HepG2 (cell line): ENCODE results near the gene MYCBPAP. TPM values are rescaled to one million over a fixed set of nuclear protein-coding genes. Genes with fewer than 3 reads are reported as not detected.

Experiments
- AGO2 ChIP-seq: fragments of 200-400 bp; formaldehyde crosslinking; optimal IDR thresholded peaks from 2 replicates; pipeline ENCODE3; 2017; ENCODE audit warnings: mild to moderate bottlenecking, low read depth, low read length, moderate library complexity
- AKAP8 ChIP-seq: sonication (generic); formaldehyde crosslinking; IDR thresholded peaks from 2 replicates; pipeline ENCODE4 v1.5.1; 2020; ENCODE audit warnings: mild to moderate bottlenecking, missing genetic modification reagents
- DR1 ChIP-seq: sonication (generic); formaldehyde crosslinking; IDR thresholded peaks from 2 replicates; pipeline ENCODE4 v1.8.0; 2021; ENCODE audit warnings: mild to moderate bottlenecking, missing genetic modification reagents, inconsistent platforms
- HHEX ChIP-seq: IDR thresholded peaks from 2 replicates; pipeline ENCODE4 v1.6.1; 2016; ENCODE audit warnings: control low read depth
- HOXA3 ChIP-seq: sonication (generic); formaldehyde crosslinking; IDR thresholded peaks from 2 replicates; pipeline ENCODE4 v1.5.0; 2020; ENCODE audit warnings: missing genetic modification reagents
- REST ChIP-seq, 2 experiments: IDR thresholded peaks; 2 replicates each; pipeline ENCODE4 v1.6.1; 2011 to 2012; ENCODE audit warnings: low read length in 2 of 2, borderline replicate concordance in 1 of 2, low read depth in 1 of 2, mild to moderate bottlenecking in 1 of 2, moderate library complexity in 1 of 2
- STAT5B ChIP-seq: sonication (generic); formaldehyde crosslinking; IDR thresholded peaks from 2 replicates; pipeline ENCODE4 v1.4.0; 2020; ENCODE audit warnings: missing genetic modification reagents
- TBX2 ChIP-seq: sonication (generic); formaldehyde crosslinking; IDR thresholded peaks from 2 replicates; pipeline ENCODE4 v1.5.0; 2020; ENCODE audit warnings: missing genetic modification reagents, mild to moderate bottlenecking, borderline replicate concordance
- ZFP62 ChIP-seq: sonication (generic); formaldehyde crosslinking; IDR thresholded peaks from 2 replicates; pipeline ENCODE4 v1.4.0; 2020; ENCODE audit warnings: missing genetic modification reagents
- ZNF34 ChIP-seq: sonication (generic); formaldehyde crosslinking; IDR thresholded peaks from 2 replicates; pipeline ENCODE4 v1.4.0; 2020; ENCODE audit warnings: mild to moderate bottlenecking, missing genetic modification reagents, borderline replicate concordance
- ZNF446 ChIP-seq: sonication (generic); formaldehyde crosslinking; IDR thresholded peaks from 2 replicates; pipeline ENCODE4 v1.5.0; 2020; ENCODE audit warnings: mild to moderate bottlenecking, missing genetic modification reagents
- ZNF724P ChIP-seq: sonication (generic); formaldehyde crosslinking; IDR thresholded peaks from 2 replicates; pipeline ENCODE4 v1.8.0; 2022; ENCODE audit warnings: missing genetic modification reagents, borderline replicate concordance
- polyA plus RNA-seq, 8 experiments: library from polyadenylated mRNA; depleted of rRNA in 3 of 8; stranded (reverse) in 7 of 8; unstranded in 1 of 8; fragments of >200 nt; fragmentation: Illumina TruSeq in 4 of 8; extraction: Trizol in 4 of 8; gene quantifications; 2 replicates each; pipeline versions ENCODE4 v1.2.1 to v1.2.3, GENCODE V29; 2011 to 2016; ENCODE audit warnings: low read depth in 4 of 8, missing spikeins in 1 of 8, mixed read lengths in 1 of 8; ENCODE audit not compliant: insufficient read depth in 1 of 8
- total RNA-seq, 5 experiments: library from RNA; depleted of rRNA; stranded (reverse); fragments of >200 nt; fragmentation: Illumina TruSeq; extraction: Trizol; gene quantifications; 2 replicates each; pipeline ENCODE4 v1.2.3, GENCODE V29; 2016; ENCODE audit warnings: low read depth in 1 of 5
- TF ChIP-seq, protein P1 (sequence below): sonication (generic); formaldehyde crosslinking; IDR thresholded peaks from 2 replicates; pipeline ENCODE4 v1.8.1; 2022; ENCODE audit warnings: low read depth, mild to moderate bottlenecking, missing genetic modification reagents
- TF ChIP-seq, protein P2 (sequence below): sonication (generic); formaldehyde crosslinking; IDR thresholded peaks from 2 replicates; pipeline ENCODE4 v1.4.0; 2020; ENCODE audit warnings: missing genetic modification reagents
- TF ChIP-seq, protein P3 (sequence below): sonication (generic); formaldehyde crosslinking; IDR thresholded peaks from 2 replicates; pipeline ENCODE4 v1.5.0; 2020; ENCODE audit warnings: missing genetic modification reagents
- TF ChIP-seq, protein P4 (sequence below): sonication (generic); formaldehyde crosslinking; IDR thresholded peaks from 2 replicates; pipeline ENCODE4 v1.4.0; 2020; ENCODE audit warnings: mild to moderate bottlenecking, missing genetic modification reagents

MYCBPAP gene
- total and polyA plus RNA-seq, 2 of the 13 experiments (the other 11 are each of a cell fraction or from before 2014, with no cell fraction given), result 0.22 to 0.24 TPM

- TF ChIP-seq, protein P1, sequence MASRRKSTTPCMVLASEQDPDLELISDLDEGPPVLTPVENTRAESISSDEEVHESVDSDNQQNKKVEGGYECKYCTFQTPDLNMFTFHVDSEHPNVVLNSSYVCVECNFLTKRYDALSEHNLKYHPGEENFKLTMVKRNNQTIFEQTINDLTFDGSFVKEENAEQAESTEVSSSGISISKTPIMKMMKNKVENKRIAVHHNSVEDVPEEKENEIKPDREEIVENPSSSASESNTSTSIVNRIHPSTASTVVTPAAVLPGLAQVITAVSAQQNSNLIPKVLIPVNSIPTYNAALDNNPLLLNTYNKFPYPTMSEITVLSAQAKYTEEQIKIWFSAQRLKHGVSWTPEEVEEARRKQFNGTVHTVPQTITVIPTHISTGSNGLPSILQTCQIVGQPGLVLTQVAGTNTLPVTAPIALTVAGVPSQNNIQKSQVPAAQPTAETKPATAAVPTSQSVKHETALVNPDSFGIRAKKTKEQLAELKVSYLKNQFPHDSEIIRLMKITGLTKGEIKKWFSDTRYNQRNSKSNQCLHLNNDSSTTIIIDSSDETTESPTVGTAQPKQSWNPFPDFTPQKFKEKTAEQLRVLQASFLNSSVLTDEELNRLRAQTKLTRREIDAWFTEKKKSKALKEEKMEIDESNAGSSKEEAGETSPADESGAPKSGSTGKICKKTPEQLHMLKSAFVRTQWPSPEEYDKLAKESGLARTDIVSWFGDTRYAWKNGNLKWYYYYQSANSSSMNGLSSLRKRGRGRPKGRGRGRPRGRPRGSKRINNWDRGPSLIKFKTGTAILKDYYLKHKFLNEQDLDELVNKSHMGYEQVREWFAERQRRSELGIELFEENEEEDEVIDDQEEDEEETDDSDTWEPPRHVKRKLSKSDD (CRISPR knock-in tag), result 0 out of 2 replicates have a peak, but pooled peaks have one; percentile 30
- TF ChIP-seq HOXA3 (CRISPR knock-in tag), result peak; percentile 42; the same call in 1 of the 2 replicates
- no peak for TF ChIP-seq REST (IDR thresholded peaks at IDR 0.05; ENCODE audit: borderline replicate concordance in 1 of 2, low read depth in 1 of 2, low read length in 2 of 2)
- no peak for TF ChIP-seq AKAP8
- no peak for TF ChIP-seq ZNF446
- TF ChIP-seq, protein P2, sequence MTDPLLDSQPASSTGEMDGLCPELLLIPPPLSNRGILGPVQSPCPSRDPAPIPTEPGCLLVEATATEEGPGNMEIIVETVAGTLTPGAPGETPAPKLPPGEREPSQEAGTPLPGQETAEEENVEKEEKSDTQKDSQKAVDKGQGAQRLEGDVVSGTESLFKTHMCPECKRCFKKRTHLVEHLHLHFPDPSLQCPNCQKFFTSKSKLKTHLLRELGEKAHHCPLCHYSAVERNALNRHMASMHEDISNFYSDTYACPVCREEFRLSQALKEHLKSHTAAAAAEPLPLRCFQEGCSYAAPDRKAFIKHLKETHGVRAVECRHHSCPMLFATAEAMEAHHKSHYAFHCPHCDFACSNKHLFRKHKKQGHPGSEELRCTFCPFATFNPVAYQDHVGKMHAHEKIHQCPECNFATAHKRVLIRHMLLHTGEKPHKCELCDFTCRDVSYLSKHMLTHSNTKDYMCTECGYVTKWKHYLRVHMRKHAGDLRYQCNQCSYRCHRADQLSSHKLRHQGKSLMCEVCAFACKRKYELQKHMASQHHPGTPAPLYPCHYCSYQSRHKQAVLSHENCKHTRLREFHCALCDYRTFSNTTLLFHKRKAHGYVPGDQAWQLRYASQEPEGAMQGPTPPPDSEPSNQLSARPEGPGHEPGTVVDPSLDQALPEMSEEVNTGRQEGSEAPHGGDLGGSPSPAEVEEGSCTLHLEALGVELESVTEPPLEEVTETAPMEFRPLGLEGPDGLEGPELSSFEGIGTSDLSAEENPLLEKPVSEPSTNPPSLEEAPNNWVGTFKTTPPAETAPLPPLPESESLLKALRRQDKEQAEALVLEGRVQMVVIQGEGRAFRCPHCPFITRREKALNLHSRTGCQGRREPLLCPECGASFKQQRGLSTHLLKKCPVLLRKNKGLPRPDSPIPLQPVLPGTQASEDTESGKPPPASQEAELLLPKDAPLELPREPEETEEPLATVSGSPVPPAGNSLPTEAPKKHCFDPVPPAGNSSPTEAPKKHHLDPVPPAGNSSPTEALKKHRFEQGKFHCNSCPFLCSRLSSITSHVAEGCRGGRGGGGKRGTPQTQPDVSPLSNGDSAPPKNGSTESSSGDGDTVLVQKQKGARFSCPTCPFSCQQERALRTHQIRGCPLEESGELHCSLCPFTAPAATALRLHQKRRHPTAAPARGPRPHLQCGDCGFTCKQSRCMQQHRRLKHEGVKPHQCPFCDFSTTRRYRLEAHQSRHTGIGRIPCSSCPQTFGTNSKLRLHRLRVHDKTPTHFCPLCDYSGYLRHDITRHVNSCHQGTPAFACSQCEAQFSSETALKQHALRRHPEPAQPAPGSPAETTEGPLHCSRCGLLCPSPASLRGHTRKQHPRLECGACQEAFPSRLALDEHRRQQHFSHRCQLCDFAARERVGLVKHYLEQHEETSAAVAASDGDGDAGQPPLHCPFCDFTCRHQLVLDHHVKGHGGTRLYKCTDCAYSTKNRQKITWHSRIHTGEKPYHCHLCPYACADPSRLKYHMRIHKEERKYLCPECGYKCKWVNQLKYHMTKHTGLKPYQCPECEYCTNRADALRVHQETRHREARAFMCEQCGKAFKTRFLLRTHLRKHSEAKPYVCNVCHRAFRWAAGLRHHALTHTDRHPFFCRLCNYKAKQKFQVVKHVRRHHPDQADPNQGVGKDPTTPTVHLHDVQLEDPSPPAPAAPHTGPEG (CRISPR knock-in tag), result no peak
- no peak for TF ChIP-seq HHEX (CRISPR knock-in tag)
- no peak for TF ChIP-seq ZFP62 (CRISPR knock-in tag)
- TF ChIP-seq, protein P3, sequence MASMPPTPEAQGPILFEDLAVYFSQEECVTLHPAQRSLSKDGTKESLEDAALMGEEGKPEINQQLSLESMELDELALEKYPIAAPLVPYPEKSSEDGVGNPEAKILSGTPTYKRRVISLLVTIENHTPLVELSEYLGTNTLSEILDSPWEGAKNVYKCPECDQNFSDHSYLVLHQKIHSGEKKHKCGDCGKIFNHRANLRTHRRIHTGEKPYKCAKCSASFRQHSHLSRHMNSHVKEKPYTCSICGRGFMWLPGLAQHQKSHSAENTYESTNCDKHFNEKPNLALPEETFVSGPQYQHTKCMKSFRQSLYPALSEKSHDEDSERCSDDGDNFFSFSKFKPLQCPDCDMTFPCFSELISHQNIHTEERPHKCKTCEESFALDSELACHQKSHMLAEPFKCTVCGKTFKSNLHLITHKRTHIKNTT, result no peak
- TF ChIP-seq ZNF724P, result no peak
- no peak for TF ChIP-seq ZNF34
- TF ChIP-seq, protein P4, sequence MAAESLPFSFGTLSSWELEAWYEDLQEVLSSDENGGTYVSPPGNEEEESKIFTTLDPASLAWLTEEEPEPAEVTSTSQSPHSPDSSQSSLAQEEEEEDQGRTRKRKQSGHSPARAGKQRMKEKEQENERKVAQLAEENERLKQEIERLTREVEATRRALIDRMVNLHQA (CRISPR knock-in tag), result no peak
- no peak for TF ChIP-seq DR1 (CRISPR knock-in tag)
- TF ChIP-seq STAT5B (CRISPR knock-in tag), result no peak
- no peak for TF ChIP-seq TBX2 (CRISPR knock-in tag)
- no peak for TF ChIP-seq AGO2
These were observed 28.6 kb upstream of the MYCBPAP start (continued) for GRCh38 chr17:50479522-50480141.
